HepG2 (cell line): ENCODE results near the gene TBC1D22A. TPM values are rescaled to one million over a fixed set of nuclear protein-coding genes. Genes with fewer than 3 reads are reported as not detected.

Experiments used
- ATAC-seq: fragments of 200-7000 bp; cut with Tn5 transposase; 3 replicates; pipeline ENCODE4 v1.9.1; 2020; ENCODE audit warnings: mild to moderate bottlenecking, moderate library complexity
- BruUV-seq: library from RNA; stranded (reverse); fragments of 400-500 nt; replicated peaks from 2 replicates; lab custom pipeline; 2021; lab: Mats Ljungman, UMichigan
- CTCF ChIA-PET: fragments of 300-600 bp; formaldehyde crosslinking; extraction: SDS; loops from one replicate; lab custom pipeline; 2021; ENCODE audit warnings: low total read pairs, inconsistent platforms, low intra/inter-chr PET ratio; lab: Yijun Ruan, JAX
- POLR2A ChIA-PET: fragments of 350-600 bp; sonication (Branson Sonifier 250); formaldehyde crosslinking; loops from one replicate; lab custom pipeline; 2020; ENCODE audit warnings: antibody characterized with exemption, inconsistent platforms; lab: Yijun Ruan, JAX
- DNase-seq: peaks from one replicate; pipeline ENCODE4 v3.0.0-alpha.2; 2015; ENCODE audit warnings: low spot score
- FAIRE-seq: peaks from 3 replicates; lab custom pipeline; 2011; peaks lifted over from hg19 to GRCh38; lab: Jason Lieb, UNC
- H2AFZ ChIP-seq: one replicate; pipeline ENCODE4 v1.6.1; 2011; ENCODE audit warnings: low read length, inconsistent platforms
- H3K27ac ChIP-seq: fragments of 300-600 bp; 3 replicates; pipeline ENCODE4 v1.8.0; 2011; ENCODE audit warnings: mixed run types, mild to moderate bottlenecking, mixed read lengths, low read length, inconsistent platforms; ENCODE audit not compliant: insufficient read depth; ENCODE audit errors: extremely low read length
- H3K27me3 ChIP-seq, 2 experiments: fragments of 200-600 bp in 1 of 2; 2 replicates in 1 of 2; 3 replicates in 1 of 2; pipeline versions ENCODE4 v1.6.0 to v1.8.0; 2011; ENCODE audit warnings: low read length in 2 of 2, mild to moderate bottlenecking in 2 of 2, moderate library complexity in 2 of 2, inconsistent platforms in 1 of 2; ENCODE audit not compliant: insufficient read depth in 2 of 2, control insufficient read depth in 1 of 2
- H3K36me3 ChIP-seq, 2 experiments: fragments of 200-600 bp in 1 of 2; replicated peaks in 1 of 2; 2 replicates in 1 of 2; 3 replicates in 1 of 2; pipeline versions ENCODE4 v1.5.1 to v1.8.0; 2011; ENCODE audit warnings: low read length in 2 of 2, inconsistent platforms in 1 of 2; ENCODE audit not compliant: insufficient read depth in 2 of 2, control insufficient read depth in 1 of 2
- H3K4me1 ChIP-seq: 2 replicates; pipeline ENCODE4 v1.5.1; 2012; ENCODE audit warnings: low read length, inconsistent platforms; ENCODE audit not compliant: insufficient read depth
- H3K4me2 ChIP-seq: 2 replicates; pipeline ENCODE4 v1.6.0; 2011; ENCODE audit warnings: low read depth, low read length, inconsistent platforms
- H3K4me3 ChIP-seq, 3 experiments: fragments of 200-600 bp in 1 of 3; sonication (generic), shearing (Covaris generic) in 1 of 3; replicated peaks in 1 of 3; 2 replicates each; pipeline ENCODE4 v1.5.1; 2011 to 2016; ENCODE audit warnings: low read length in 3 of 3, inconsistent platforms in 2 of 3, low read depth in 2 of 3, mild to moderate bottlenecking in 2 of 3, control low read depth in 1 of 3, mixed read lengths in 1 of 3; ENCODE audit not compliant: insufficient read depth in 1 of 3
- H3K79me2 ChIP-seq: one replicate; pipeline ENCODE4 v1.6.1; 2011; ENCODE audit warnings: low read length, inconsistent platforms; ENCODE audit not compliant: insufficient read depth
- H3K9ac ChIP-seq: 2 replicates; pipeline ENCODE4 v1.6.0; 2011; ENCODE audit warnings: mild to moderate bottlenecking, low read depth, low read length, inconsistent platforms; ENCODE audit not compliant: insufficient read depth
- H3K9me3 ChIP-seq: 2 replicates; pipeline ENCODE4 v1.5.1; 2012; ENCODE audit warnings: mild to moderate bottlenecking, low read length
- H4K20me1 ChIP-seq: 2 replicates; pipeline ENCODE4 v1.6.0; 2011; ENCODE audit warnings: inconsistent platforms, mild to moderate bottlenecking, low read length, moderate library complexity; ENCODE audit not compliant: insufficient read depth
- ARNT2 ChIP-seq: sonication (generic); formaldehyde crosslinking; IDR thresholded peaks from 2 replicates; pipeline ENCODE4 v1.8.0; 2022; ENCODE audit warnings: mild to moderate bottlenecking, low read depth, missing genetic modification reagents, moderate library complexity
- CAMTA2 ChIP-seq: sonication (generic); formaldehyde crosslinking; IDR thresholded peaks from 2 replicates; pipeline ENCODE4 v1.4.0; 2020; ENCODE audit warnings: mild to moderate bottlenecking, missing genetic modification reagents, borderline replicate concordance
- DNMT3B ChIP-seq: conservative IDR thresholded peaks from 2 replicates; pipeline ENCODE4 v1.6.1; 2016; ENCODE audit warnings: missing biosample characterization, control low read depth
- EP300 ChIP-seq, 3 experiments: sonication (generic) in 1 of 3; formaldehyde crosslinking in 1 of 3; IDR thresholded peaks; 2 replicates each; pipeline versions ENCODE4 v1.5.1 to v1.6.1; 2011 to 2020; ENCODE audit warnings: low read depth in 2 of 3, low read length in 2 of 3, borderline replicate concordance in 1 of 3, improper control_type of control experiment in 1 of 3, mild to moderate bottlenecking in 1 of 3, missing genetic modification reagents in 1 of 3, moderate library complexity in 1 of 3
- FOXP1 ChIP-seq, 2 experiments: fragments of 450-650 bp in 1 of 2; IDR thresholded peaks; 2 replicates each; pipeline ENCODE4 v1.6.1; 2017 to 2018; ENCODE audit warnings: antibody characterized with exemption in 1 of 2
- GABPB1 ChIP-seq: IDR thresholded peaks from 2 replicates; pipeline ENCODE4 v1.6.1; 2016; ENCODE audit warnings: mild to moderate bottlenecking, missing genetic modification reagents, moderate library complexity, missing compliant biosample characterization
- GATAD2A ChIP-seq: IDR thresholded peaks from 2 replicates; pipeline ENCODE4 v1.6.1; 2016
- KDM5B ChIP-seq: sonication (generic); formaldehyde crosslinking; IDR thresholded peaks from 2 replicates; pipeline ENCODE4 v1.4.0; 2020; ENCODE audit warnings: missing genetic modification reagents, mild to moderate bottlenecking, borderline replicate concordance
- KMT2A ChIP-seq: sonication (generic); formaldehyde crosslinking; IDR thresholded peaks from 2 replicates; pipeline ENCODE4 v1.4.0; 2020; ENCODE audit warnings: missing genetic modification reagents
- MYNN ChIP-seq: sonication (generic); formaldehyde crosslinking; IDR thresholded peaks from 2 replicates; pipeline ENCODE4 v1.4.0; 2020; ENCODE audit warnings: mild to moderate bottlenecking, low read depth, missing genetic modification reagents
- SAFB2 ChIP-seq: sonication (generic); formaldehyde crosslinking; IDR thresholded peaks from 2 replicates; pipeline ENCODE4 v1.5.1; 2020; ENCODE audit warnings: missing genetic modification reagents, low read depth, mild to moderate bottlenecking, borderline replicate concordance
- ZBTB1 ChIP-seq: sonication (generic); formaldehyde crosslinking; IDR thresholded peaks from 2 replicates; pipeline ENCODE4 v1.4.0; 2020; ENCODE audit warnings: missing genetic modification reagents, borderline replicate concordance
- ZNF350 ChIP-seq: sonication (generic); formaldehyde crosslinking; IDR thresholded peaks from 2 replicates; pipeline ENCODE4 v1.4.0; 2020; ENCODE audit warnings: mild to moderate bottlenecking, low read depth, missing genetic modification reagents, borderline replicate concordance
- ZNF446 ChIP-seq: sonication (generic); formaldehyde crosslinking; IDR thresholded peaks from 2 replicates; pipeline ENCODE4 v1.5.0; 2020; ENCODE audit warnings: mild to moderate bottlenecking, missing genetic modification reagents
- ZNF883 ChIP-seq: sonication (generic); formaldehyde crosslinking; IDR thresholded peaks from 2 replicates; pipeline ENCODE4 v1.5.1; 2020; ENCODE audit warnings: mild to moderate bottlenecking, missing genetic modification reagents; ENCODE audit errors: not compliant biosample characterization
- ZSCAN22 ChIP-seq: sonication (generic); formaldehyde crosslinking; IDR thresholded peaks from 2 replicates; pipeline ENCODE4 v1.4.0; 2020; ENCODE audit warnings: mild to moderate bottlenecking, missing genetic modification reagents
- WGBS: methylation state at CpG from one replicate; pipeline ENCODE4 v1.1.6; 2017; ENCODE audit warnings: low lambda C conversion rate; 5-methylcytosine and 5-hydroxymethylcytosine counted together
- in situ Hi-C: cut with HindIII; loops from 2 replicates; pipeline ENCODE4 v1.10.0; 2017; ENCODE audit warnings: low pct_unique_long_range_greater_than_20kb; ENCODE audit not compliant: extremely low pct_ligation_motif_present
- intact Hi-C: fragments of 100-400 bp; cut with micrococcal nuclease; formaldehyde crosslinking; loops from one replicate; pipeline ENCODE4 v1.10.0; 2022; ENCODE audit not compliant: unreplicated experiment
- polyA plus RNA-seq, 8 experiments: library from polyadenylated mRNA; depleted of rRNA in 3 of 8; stranded (reverse) in 7 of 8; unstranded in 1 of 8; fragments of >200 nt; fragmentation: Illumina TruSeq in 4 of 8; extraction: Trizol in 4 of 8; gene quantifications; 2 replicates each; pipeline versions ENCODE4 v1.2.1 to v1.2.3, GENCODE V29; 2011 to 2016; ENCODE audit warnings: low read depth in 4 of 8, missing spikeins in 1 of 8, mixed read lengths in 1 of 8; ENCODE audit not compliant: insufficient read depth in 1 of 8
- total RNA-seq, 5 experiments: library from RNA; depleted of rRNA; stranded (reverse); fragments of >200 nt; fragmentation: Illumina TruSeq; extraction: Trizol; gene quantifications; 2 replicates each; pipeline ENCODE4 v1.2.3, GENCODE V29; 2016; ENCODE audit warnings: low read depth in 1 of 5
- TF ChIP-seq, protein P1 (sequence below): sonication (generic); formaldehyde crosslinking; IDR thresholded peaks from 2 replicates; pipeline ENCODE4 v1.5.0; 2020; ENCODE audit warnings: mild to moderate bottlenecking, missing genetic modification reagents, moderate library complexity

TBC1D22A gene
- total and polyA plus RNA-seq, 2 of the 13 experiments (the other 11 are each of a cell fraction or from before 2014, with no cell fraction given), result 17.3 to 18.0 TPM

DNA sequence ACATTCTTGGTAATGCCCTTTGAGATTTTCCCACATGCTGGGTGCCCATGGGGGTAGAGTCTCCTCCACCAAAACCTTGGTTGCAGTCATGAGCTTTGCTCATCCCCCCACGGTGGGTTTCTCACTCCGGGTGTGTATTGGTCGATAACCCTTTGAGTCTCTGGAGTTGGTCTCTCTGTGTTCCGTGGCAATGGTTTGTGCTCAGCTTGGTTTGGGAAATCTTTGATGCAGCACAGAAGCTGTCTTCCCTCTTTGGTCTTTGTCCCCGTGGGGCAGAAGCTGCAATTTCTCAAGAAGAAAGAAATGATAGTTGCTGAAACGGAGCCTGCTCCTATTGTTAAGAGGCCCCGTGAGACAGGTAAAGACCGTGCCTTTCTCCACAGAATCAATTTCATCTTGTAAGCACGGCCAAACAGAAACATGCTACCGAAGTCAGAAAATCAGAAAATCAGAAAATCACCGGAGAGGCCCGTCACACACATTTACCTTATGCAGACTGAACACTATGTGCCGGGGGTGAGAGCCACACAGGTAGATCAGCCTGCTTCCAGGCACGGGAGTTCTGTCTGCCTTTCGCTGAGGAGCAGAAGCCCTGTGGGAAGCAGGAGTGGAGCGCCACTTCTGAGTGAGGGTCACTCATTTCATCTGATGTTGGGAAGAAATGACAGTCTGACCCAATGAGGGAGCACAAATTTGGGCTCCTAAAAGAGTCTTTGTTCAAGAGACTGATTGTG is 186.1 kb downstream of the TBC1D22A start:
- no peaks in the 10 kb centered on the region for H4K20me1 ChIP-seq
- H3K4me2 ChIP-seq, result no peak overlapping the region
- peaks cover 7 to 13% of the 10 kb centered on the region in 2 experiments for H3K36me3 ChIP-seq
- no peak overlapping the region for H3K9ac ChIP-seq
- H3K27me3 ChIP-seq, result no peaks in the 10 kb centered on the region
- TF ChIP-seq ZNF350 (CRISPR knock-in tag), result no peak
- H3K9me3 ChIP-seq, result no peaks in the 10 kb centered on the region
- H3K4me1 ChIP-seq, result peaks cover 2% of the 10 kb centered on the region
- in situ Hi-C loops, result no loop called here
- FAIRE-seq (no peak), ATAC-seq (no peak), DNase-seq (no peak)
- ChIA-PET POLR2A (no interaction called here), CTCF (no interaction called here)
- BruUV-seq, result no TSS peak
- no peak overlapping the region for H3K27ac ChIP-seq
- WGBS, result 97% methylated on average over 16 of the region's 16 CpGs
- no peak overlapping the region for H2AFZ ChIP-seq
- no peaks in the 10 kb centered on the region for H3K79me2 ChIP-seq
- H3K4me3 ChIP-seq, result no peak overlapping the region
- intact Hi-C loops, result no loop called here

DNA sequence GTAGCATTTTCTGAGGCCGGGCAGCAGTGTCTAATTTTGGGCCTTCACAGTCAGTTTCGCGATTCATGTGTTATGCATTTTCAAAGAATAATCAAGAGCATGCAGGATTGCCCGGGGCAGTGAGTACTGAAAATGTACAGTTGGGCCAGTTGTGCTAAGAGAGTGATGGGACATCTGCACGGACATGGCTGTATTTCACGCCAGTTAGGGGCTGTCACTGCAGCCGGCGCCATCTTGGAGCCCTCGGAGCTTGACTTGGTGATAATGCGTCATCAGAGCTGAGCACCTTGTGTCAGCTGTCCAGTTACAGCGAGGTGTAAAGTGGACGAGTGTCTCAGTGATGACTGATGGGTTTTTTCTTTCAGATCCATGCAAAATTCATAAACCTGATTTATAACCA is 188.9 kb downstream of the TBC1D22A start:
- ChIA-PET CTCF (no interaction called here), POLR2A (no interaction called here)
- no peak for FAIRE-seq
- no peak overlapping the region for H3K27ac ChIP-seq
- ATAC-seq, result no peak
- in situ Hi-C loops (no loop called here), intact Hi-C loops (no loop called here)
- H2AFZ ChIP-seq, result no peak overlapping the region
- no peaks in the 10 kb centered on the region for H4K20me1 ChIP-seq
- H3K4me1 ChIP-seq, result peaks cover 8% of the 10 kb centered on the region
- no TSS peak for BruUV-seq
- H3K4me3 ChIP-seq, result no peak overlapping the region
- H3K9ac ChIP-seq, result no peak overlapping the region
- DNase-seq, result no peak
- peaks cover 6 to 21% of the 10 kb centered on the region in 2 experiments for H3K36me3 ChIP-seq
- H3K27me3 ChIP-seq, result no peaks in the 10 kb centered on the region
- H3K9me3 ChIP-seq, result no peaks in the 10 kb centered on the region
- no peaks in the 10 kb centered on the region for H3K79me2 ChIP-seq
- 97% methylated on average over 12 of the region's 12 CpGs for WGBS
- H3K4me2 ChIP-seq, result no peak overlapping the region
- TF ChIP-seq SAFB2 (CRISPR knock-in tag) (no peak), ARNT2 (CRISPR knock-in tag) (no peak), CAMTA2 (no peak), ZBTB1 (CRISPR knock-in tag) (no peak), GATAD2A (no peak), KDM5B (CRISPR knock-in tag) (no peak), FOXP1 (IDR thresholded peaks at IDR 0.05) (no peak), FOXP1 (CRISPR knock-in tag; IDR thresholded peaks at IDR 0.05) (no peak), GABPB1 (CRISPR knock-in tag) (no peak), MYNN (CRISPR knock-in tag) (no peak), ZSCAN22 (CRISPR knock-in tag) (no peak), ZNF883 (CRISPR knock-in tag) (no peak), DNMT3B (CRISPR knock-in tag) (no peak), KMT2A (CRISPR knock-in tag) (no peak), ZNF446 (no peak), EP300 (IDR thresholded peaks at IDR 0.05; ENCODE audit: low read depth in 2 of 2, low read length in 2 of 2) (no peak), EP300 (CRISPR knock-in tag; IDR thresholded peaks at IDR 0.05; ENCODE audit: borderline replicate concordance) (no peak)
- TF ChIP-seq, protein P1, sequence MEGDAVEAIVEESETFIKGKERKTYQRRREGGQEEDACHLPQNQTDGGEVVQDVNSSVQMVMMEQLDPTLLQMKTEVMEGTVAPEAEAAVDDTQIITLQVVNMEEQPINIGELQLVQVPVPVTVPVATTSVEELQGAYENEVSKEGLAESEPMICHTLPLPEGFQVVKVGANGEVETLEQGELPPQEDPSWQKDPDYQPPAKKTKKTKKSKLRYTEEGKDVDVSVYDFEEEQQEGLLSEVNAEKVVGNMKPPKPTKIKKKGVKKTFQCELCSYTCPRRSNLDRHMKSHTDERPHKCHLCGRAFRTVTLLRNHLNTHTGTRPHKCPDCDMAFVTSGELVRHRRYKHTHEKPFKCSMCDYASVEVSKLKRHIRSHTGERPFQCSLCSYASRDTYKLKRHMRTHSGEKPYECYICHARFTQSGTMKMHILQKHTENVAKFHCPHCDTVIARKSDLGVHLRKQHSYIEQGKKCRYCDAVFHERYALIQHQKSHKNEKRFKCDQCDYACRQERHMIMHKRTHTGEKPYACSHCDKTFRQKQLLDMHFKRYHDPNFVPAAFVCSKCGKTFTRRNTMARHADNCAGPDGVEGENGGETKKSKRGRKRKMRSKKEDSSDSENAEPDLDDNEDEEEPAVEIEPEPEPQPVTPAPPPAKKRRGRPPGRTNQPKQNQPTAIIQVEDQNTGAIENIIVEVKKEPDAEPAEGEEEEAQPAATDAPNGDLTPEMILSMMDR (CRISPR knock-in tag), result no peak
